Medulla oblongata (tissue), 1 donor: Measurements from ENCODE around the gene GORASP2.
A peak's percentile ranks its signal among the peaks of the same experiment; 100 is the strongest.

Experiments
- DNase-seq: peaks from one replicate; pipeline ENCODE4 v3.0.0-alpha.2; 2015; ENCODE audit errors: extremely low spot score

The GORASP2 gene

GRCh38 chr2:170965446-170966225, 36.6 kb downstream of the GORASP2 start:
- no peak for DNase-seq

- DNase-seq = no peak
These were observed 37.8 kb downstream of the GORASP2 start for GRCh38 chr2:170966648-170967396.

DNA sequence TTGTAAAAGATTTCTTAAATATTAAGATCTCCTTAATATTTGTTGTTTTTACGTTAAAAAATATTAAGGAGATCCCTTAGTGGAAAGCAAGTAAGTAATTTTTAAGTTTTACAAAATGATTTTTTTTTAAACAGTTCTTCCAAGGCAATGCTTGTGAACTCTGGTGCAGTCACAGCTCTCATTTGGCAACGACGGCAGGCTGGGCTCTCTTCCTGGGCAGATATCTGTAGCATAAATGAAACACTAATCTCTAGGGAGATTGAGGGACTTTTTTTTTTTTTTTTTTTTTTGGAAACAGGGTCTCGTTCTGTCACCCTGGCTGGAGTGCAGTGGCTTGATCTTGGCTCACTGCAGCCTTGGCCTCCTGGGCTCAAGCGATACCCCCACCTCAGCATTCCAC, 38.5 kb downstream of the GORASP2 start:
- no peak for DNase-seq

DNA sequence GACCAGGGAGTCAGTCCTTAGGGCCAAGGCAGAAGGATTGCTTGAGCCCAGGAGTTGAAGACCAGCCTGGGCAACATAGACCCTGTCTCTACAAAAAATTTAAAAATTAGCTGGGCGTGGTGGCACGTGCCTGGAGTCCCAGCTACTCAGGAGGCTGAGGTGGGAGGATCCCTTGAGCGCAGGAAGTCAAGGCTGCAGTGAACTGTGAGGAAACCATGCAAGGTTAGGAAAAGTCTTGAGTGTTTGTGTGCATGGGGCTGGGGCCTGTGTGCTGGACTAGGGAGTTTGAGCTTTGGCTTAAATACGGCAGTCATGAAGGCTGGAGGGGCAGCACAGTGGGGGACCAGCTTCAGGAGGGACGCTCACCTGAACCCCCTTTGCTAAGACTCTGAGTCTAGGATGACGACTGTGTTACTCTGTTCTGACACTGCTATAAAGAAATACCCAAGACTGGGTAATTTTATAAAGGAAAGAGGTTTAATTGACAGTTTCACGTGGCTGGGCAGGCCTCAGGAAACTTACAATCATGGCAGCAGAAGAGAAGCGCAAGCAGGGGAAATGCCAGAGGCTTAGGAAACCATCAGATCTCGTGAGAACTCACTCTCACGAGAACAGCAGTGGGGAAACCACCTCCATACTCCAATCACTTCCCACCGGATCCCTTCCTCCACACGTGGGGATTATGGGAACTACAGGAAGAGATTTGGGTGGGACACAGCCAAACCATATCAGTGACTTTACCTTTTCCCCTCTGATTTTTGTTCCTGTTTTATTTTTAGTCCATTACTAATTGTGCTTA, 39.4 kb downstream of the GORASP2 start:
- no peak for DNase-seq

DNA sequence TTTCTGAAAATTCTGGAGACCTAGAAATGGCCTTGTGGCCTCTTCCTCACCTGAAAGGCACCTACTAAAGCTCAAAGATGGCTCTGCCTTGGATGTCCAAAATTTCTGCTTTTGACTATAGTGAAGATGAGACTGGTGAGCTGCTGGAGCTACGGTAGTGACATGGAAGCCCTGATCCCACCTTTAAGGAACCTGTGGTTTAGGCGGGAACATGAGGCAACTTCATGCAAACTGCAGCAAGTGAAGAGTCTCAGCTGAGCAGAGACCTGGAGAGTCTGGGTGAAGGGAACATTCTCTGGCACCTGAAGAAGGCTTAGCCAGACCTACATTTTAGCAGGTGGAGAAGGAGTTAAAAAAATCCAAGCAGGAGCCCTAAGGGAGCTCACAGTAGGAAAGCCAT, 40.0 kb downstream of the GORASP2 start:
- no peak for DNase-seq

GRCh38 chr2:170969872-170970496, 40.9 kb downstream of the GORASP2 start:
- no peak for DNase-seq

- no peak for DNase-seq
These were observed 42.0 kb downstream of the GORASP2 start for GRCh38 chr2:170971071-170971470.

DNA sequence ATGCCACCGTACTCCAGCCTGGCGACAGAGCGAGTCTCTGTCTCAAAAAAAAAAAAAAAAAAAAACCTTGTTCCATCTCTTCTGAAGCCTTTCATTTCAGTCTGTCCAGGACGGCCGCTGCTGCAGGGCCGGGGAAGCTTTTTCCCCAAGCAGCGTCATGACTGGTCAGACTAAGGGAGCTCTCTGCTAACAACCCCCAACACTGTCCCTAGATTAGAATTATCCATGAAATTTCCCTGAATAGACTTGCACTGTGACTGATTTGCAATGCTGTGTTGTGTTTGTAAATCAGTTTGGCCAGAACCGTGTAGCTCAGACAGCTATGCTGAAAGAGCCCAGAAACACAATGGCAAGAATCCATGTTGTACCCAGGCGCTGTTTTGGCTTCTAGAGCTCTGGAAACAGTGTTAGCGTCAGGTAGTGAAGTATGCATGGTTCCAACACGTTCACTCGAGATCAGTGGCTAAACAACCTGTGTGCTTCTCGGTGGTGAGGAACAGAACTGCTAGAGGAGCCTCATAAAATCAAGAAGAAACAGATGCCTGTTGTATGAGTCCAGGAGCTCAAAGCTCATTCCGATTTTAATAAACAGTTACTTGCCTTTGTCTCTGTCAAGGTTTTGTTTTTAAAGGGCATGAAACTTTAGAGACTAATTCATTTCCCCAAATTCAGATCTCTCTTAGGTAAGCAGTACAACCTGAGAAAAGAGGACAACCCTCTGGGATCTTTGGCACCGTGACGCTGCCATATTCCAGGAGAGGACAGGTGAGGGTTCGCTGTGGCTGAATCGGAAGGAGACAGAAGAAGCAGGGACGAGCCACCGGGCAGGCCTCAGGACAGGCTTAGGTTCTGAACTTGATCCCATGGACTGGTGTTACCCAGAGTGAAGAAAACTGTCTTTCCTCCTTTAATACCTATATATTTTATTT, 43.5 kb downstream of the GORASP2 start:
- DNase-seq = peak; percentile 26

DNA sequence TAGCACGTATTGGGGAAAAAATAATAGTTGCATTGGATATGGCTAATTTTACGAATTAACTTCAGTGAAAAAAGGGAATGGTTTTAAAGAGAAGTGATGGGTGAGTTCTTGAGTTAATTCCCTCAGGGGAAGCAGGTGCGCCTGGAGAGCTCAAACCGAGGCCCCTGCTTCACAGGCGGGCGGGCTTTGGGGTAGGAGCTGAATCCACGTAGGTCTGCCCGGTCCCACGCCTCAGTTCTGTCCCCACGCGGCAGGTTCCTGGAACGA, 44.1 kb downstream of the GORASP2 start:
- no peak for DNase-seq

GRCh38 chr2:170973492-170974303, 44.6 kb downstream of the GORASP2 start:
- peak; percentile 88 for DNase-seq

DNA sequence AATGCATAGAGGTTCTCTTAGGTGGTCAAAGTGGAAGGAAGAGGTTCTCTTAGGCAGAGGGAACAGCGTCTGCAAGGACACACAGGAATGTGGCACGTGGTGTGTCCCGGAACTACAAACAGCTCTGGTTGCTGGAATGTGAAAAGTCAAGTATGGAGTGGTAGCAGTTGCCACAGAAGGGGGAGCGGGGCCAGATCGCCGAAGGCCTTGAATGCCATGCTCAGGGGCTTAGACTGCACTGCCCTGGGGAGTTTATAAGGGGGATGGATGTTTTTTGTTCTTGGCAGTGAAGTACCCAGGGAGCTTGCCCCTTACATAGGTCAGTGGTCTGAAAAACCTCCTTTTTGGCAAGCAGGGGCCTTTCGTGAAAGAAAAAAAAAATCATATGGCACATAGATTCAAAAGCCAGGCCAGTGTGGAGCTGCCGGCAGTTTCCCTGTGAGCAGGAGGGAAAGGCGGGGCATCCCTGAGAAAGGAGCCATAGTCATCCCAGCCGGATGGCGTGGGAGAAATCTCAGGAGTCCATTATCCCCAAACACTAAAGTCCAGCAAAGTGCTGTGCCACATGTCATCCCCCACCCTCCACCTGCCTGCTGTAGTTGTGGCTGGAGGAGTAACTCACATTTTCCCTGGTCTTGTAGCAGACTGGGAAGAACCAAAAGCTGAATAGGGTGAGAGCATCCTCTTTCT, 45.4 kb downstream of the GORASP2 start:
- DNase-seq = no peak

DNA sequence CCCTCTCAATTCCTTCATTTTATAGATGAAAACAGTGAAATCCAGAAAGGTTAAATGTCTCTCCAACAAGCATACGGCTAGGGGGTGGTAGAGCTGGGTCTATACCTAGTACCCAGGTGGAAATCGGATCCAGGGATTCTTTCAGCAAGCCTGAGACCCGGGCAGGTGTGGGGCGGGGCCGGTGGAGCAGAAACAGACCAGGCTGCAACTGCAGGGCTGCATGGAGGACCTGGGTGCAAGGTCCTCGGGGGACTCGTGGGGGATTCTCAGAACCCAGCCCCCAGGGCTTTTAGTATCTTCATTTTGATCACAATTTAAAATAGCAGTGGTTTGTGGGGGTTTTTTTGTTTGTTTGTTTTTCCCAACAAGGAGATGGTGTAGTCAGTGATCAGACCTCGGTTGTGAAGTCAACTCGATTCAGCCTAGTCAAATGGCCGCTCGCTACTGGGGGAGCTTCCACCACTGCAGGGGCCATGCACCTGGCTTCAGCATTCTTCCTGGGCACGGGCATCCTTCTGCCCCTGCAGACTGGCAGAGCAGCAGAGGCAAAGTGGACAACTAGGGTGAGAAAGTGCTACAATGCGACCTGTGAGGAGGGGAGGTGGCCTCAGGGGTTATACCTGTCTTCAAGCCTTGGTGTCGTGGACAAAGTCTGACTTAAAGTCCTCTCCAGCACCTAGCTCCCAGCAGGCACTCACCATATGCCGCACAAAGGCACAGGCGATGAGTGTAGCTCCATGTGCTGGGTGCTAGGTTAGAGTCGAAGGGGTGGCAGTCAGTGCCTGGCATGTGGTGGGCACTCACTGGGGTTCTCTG, 46.3 kb downstream of the GORASP2 start:
- DNase-seq = no peak

DNA sequence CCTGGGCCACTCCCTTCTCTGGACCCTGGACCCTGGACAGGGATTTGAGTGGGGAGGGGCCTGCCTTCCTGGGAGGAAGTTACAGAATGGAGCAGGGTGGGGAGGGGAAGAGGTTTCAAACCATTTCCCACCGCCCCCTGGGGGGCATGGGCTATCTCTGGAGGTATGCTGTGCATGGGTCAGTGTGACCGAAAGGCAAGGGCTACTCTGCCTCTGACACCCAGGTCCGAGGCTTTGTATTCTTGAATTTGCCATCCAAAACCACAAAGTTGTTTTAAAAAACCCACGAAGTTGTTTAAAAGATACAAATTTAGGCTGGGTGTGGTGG, 46.9 kb downstream of the GORASP2 start:
- DNase-seq = no peak

- DNase-seq = no peak
These were observed 55.0 kb downstream of the GORASP2 start for GRCh38 chr2:170984079-170984478.

- no peak for DNase-seq
These were observed 56.4 kb downstream of the GORASP2 start for GRCh38 chr2:170985407-170985806.

GRCh38 chr2:170986566-170987258, 57.7 kb downstream of the GORASP2 start:
- DNase-seq = no peak

DNA sequence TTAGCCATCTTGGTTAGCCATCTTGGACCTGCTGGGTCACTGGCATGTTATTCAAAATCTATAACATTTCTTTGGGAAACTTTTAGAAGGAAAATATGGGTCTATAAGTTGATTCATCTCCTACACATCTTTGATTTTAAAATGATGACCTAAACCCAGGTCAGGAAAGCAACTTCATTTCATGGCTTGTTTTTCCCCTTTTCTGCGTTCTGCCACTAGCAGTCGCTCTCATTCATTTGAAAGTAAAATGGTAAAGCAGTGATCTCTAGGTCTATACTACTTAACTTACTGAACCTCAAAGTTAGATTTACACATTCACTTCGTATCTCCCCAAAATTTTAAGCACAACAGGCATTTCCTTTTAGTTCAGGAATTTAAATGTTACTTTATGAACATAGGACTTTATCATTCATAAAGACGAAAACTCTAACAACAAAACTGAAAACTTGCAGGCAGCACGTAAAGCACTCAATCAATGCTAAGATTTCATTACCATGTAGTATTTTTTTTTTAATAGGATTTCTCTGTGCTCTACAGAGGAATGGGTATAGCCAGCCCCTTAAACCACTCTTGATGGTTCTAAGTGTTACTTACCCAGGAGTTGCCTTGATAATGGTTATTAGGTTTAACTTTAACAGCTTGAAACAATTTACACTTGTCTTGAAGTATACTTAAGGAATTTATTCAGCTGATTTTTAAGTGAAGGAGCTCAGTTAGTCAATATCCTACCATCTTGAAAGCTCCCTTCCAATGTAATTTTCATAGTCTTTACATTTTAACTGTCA, 62.5 kb downstream of the GORASP2 start:
- no peak for DNase-seq

- DNase-seq = no peak
These were observed 67.3 kb downstream of the GORASP2 start for GRCh38 chr2:170996316-170996715.
